K562 (cell line): ENCODE results near the gene SART3. TPM values are rescaled to one million over a fixed set of nuclear protein-coding genes. Genes with fewer than 3 reads are reported as not detected.

Experiments used
- ATAC-seq: fragments of 200-7000 bp; cut with Tn5 transposase; 3 replicates; pipeline ENCODE4 v1.9.1; 2020; ENCODE audit warnings: moderate library complexity
- BruUV-seq: library from RNA; stranded (reverse); fragments of 400-500 nt; replicated peaks from 2 replicates; lab custom pipeline; 2021; lab: Mats Ljungman, UMichigan
- CTCF ChIA-PET: fragments of 300-600 bp; formaldehyde crosslinking; extraction: SDS; loops from one replicate; lab custom pipeline; 2021; ENCODE audit warnings: low intra/inter-chr PET ratio; lab: Yijun Ruan, JAX
- POLR2A ChIA-PET: fragments of 300-600, 350-650 bp; sonication (Branson Sonifier 250); formaldehyde crosslinking; extraction: SDS; loops from one replicate; lab custom pipeline; 2021; ENCODE audit warnings: antibody characterized with exemption, inconsistent platforms; lab: Yijun Ruan, JAX
- DNase-seq, 4 experiments: peaks; one replicate each; pipeline versions ENCODE4 v3.0.0 to v3.0.0-alpha.2; 2011 to 2018; ENCODE audit warnings: low spot score in 3 of 4, mixed read lengths in 3 of 4; ENCODE audit errors: extremely low read depth in 1 of 4
- FAIRE-seq: peaks from 2 replicates; lab custom pipeline; 2011; peaks lifted over from hg19 to GRCh38; lab: Jason Lieb, UNC
- H2AFZ ChIP-seq: 2 replicates; pipeline ENCODE4 v1.6.0; 2011; ENCODE audit warnings: low read depth, low read length, control low read depth, inconsistent platforms
- H3K27ac ChIP-seq: fragments of 200-600 bp; 3 replicates; pipeline ENCODE4 v1.8.0; 2011; ENCODE audit warnings: low read depth, mild to moderate bottlenecking, control low read depth, inconsistent platforms, low read length, moderate library complexity, mixed read lengths; ENCODE audit errors: extremely low read depth
- H3K27me3 ChIP-seq, 2 experiments: fragments of 300-600 bp in 1 of 2; 2 replicates in 1 of 2; 3 replicates in 1 of 2; pipeline versions ENCODE4 v1.6.0 to v1.8.0; 2011; ENCODE audit warnings: inconsistent platforms in 2 of 2, low read length in 2 of 2, mild to moderate bottlenecking in 1 of 2, mixed read lengths in 1 of 2, moderate library complexity in 1 of 2; ENCODE audit not compliant: control insufficient read depth in 2 of 2, insufficient read depth in 2 of 2
- H3K36me3 ChIP-seq: fragments of 300-600 bp; 3 replicates; pipeline ENCODE4 v1.8.0; 2011; ENCODE audit warnings: mild to moderate bottlenecking, low read length, inconsistent platforms; ENCODE audit not compliant: control insufficient read depth, insufficient read depth
- H3K4me1 ChIP-seq, 2 experiments: fragments of 200-600 bp in 1 of 2; replicated peaks in 1 of 2; 2 replicates in 1 of 2; 3 replicates in 1 of 2; pipeline versions ENCODE4 v1.5.1 to v1.8.0; 2011; ENCODE audit warnings: inconsistent platforms in 2 of 2, low read length in 2 of 2, mild to moderate bottlenecking in 1 of 2, mixed read lengths in 1 of 2, moderate library complexity in 1 of 2; ENCODE audit not compliant: control insufficient read depth in 2 of 2, insufficient read depth in 2 of 2
- H3K4me2 ChIP-seq: 2 replicates; pipeline ENCODE4 v1.6.1; 2011; ENCODE audit warnings: low read length, control low read depth, inconsistent platforms, mixed read lengths; ENCODE audit not compliant: insufficient read depth
- H3K4me3 ChIP-seq: fragments of 200-600 bp; sonication (generic), shearing (Covaris generic); 2 replicates; pipeline ENCODE4 v1.5.1; 2016; ENCODE audit warnings: control low read depth, inconsistent platforms
- H3K79me2 ChIP-seq: fragments of 200-600 bp; 3 replicates; pipeline ENCODE4 v1.8.0; 2011; ENCODE audit warnings: low read length, inconsistent platforms; ENCODE audit not compliant: control insufficient read depth, insufficient read depth
- H3K9ac ChIP-seq, 2 experiments: 2 replicates each; pipeline versions ENCODE4 v1.6.0 to v1.6.1; 2011; ENCODE audit warnings: low read depth in 2 of 2, low read length in 2 of 2, control low read depth in 1 of 2, inconsistent platforms in 1 of 2, mild to moderate bottlenecking in 1 of 2, mixed read lengths in 1 of 2; ENCODE audit not compliant: insufficient read depth in 1 of 2
- H3K9me1 ChIP-seq: one replicate; pipeline ENCODE4 v1.6.0; 2011; ENCODE audit warnings: inconsistent platforms, mild to moderate bottlenecking, low read length, moderate library complexity; ENCODE audit not compliant: control insufficient read depth, insufficient read depth
- H3K9me3 ChIP-seq: replicated peaks from 2 replicates; pipeline ENCODE4 v1.5.1; 2011; ENCODE audit warnings: low read depth, low read length, inconsistent platforms; ENCODE audit not compliant: control insufficient read depth, insufficient read depth
- H4K20me1 ChIP-seq: replicated peaks from 2 replicates; pipeline ENCODE4 v1.6.1; 2011; ENCODE audit warnings: low read length, inconsistent platforms, mixed read lengths; ENCODE audit not compliant: control insufficient read depth, insufficient read depth
- CBX5 ChIP-seq: IDR thresholded peaks from 2 replicates; pipeline ENCODE4 v1.6.1; 2014; ENCODE audit warnings: low read depth, borderline replicate concordance
- ZNF740 ChIP-seq, 3 experiments: fragments of 200-800 bp in 1 of 3; sonication (Bioruptor generic) in 1 of 3; sonication (generic) in 1 of 3; formaldehyde crosslinking in 1 of 3; IDR thresholded peaks; 2 replicates each; pipeline versions ENCODE4 v1.6.1 to v1.8.0; 2016 to 2022; ENCODE audit warnings: mild to moderate bottlenecking in 2 of 3, missing compliant biosample characterization in 2 of 3, missing genetic modification characterization in 2 of 3, missing genetic modification reagents in 1 of 3
- WGBS: fragments of 100-300 bp; shearing (Covaris generic); methylation state at CpG from one replicate; pipeline ENCODE4 v1.1.6; 2016; ENCODE audit warnings: low coverage, mixed read lengths; ENCODE audit not compliant: insufficient coverage; ENCODE audit errors: missing lambda C conversion rate; 5-methylcytosine and 5-hydroxymethylcytosine counted together
- in situ Hi-C: fragments of 300-500 bp; cut with MboI; formaldehyde crosslinking; loops from 4 replicates; pipeline ENCODE4 v1.15.0; 2018; ENCODE audit warnings: inconsistent platforms, mixed read lengths
- intact Hi-C: fragments of 100-400 bp; cut with micrococcal nuclease; formaldehyde crosslinking; loops from 2 replicates; pipeline ENCODE4 v1.14.2; 2022
- polyA plus RNA-seq, 8 experiments: library from polyadenylated mRNA; depleted of rRNA in 4 of 8; stranded (reverse) in 5 of 8; unstranded in 3 of 8; fragments of >200 nt; fragmentation: Nextera tagmentation in 2 of 8; fragmentation: Illumina TruSeq in 1 of 8; extraction: Ambion mirVana in 2 of 8; extraction: Trizol in 1 of 8; gene quantifications; 2 replicates each; pipeline versions ENCODE4 v1.2.1 to v1.2.3, GENCODE V29; 2011 to 2014; ENCODE audit warnings: inconsistent platforms in 1 of 8, missing spikeins in 1 of 8
- total RNA-seq, 7 experiments: library from RNA; depleted of rRNA in 6 of 7; stranded (reverse); fragments of >200 nt in 6 of 7; fragmentation: Illumina TruSeq in 2 of 7; extraction: Trizol in 2 of 7; gene quantifications; 2 replicates each; pipeline versions ENCODE4 v1.2.1 to v1.2.3, GENCODE V29; 2011 to 2021; ENCODE audit warnings: low replicate concordance in 1 of 7

Gene SART3
- total and polyA plus RNA-seq, 9 of the 15 experiments (the other 6 are each of a cell fraction or from before 2014, with no cell fraction given): 8.9 to 167 (median 56.7) TPM

- no peak for FAIRE-seq
- intact Hi-C loops (no loop called here), in situ Hi-C loops (no loop called here)
- no peak for DNase-seq
- no peak for ATAC-seq
- Histone ChIP-seq H3K9me3 (peaks cover 4% of the 10 kb centered on the region; the same call in 1 of the 2 replicates), H3K27ac (no peak overlapping the region), H3K36me3 (no peaks in the 10 kb centered on the region), H3K9me1 (no peaks in the 10 kb centered on the region), H3K4me3 (no peak overlapping the region), H3K27me3 (0 out of 5 replicates have a peak, but pooled peaks cover 0 to 2% of the 10 kb centered on the region in 2 experiments), H3K4me1 (peaks cover 0 to 30% of the 10 kb centered on the region in 2 experiments; a peak in 4 of 5 replicates), H4K20me1 (no peaks in the 10 kb centered on the region), H3K4me2 (no peak overlapping the region), H3K79me2 (no peaks in the 10 kb centered on the region), H3K9ac (no peak overlapping the region), H2AFZ (no peak overlapping the region)
- 0% methylated on average over 2 of the region's 2 CpGs for WGBS
- BruUV-seq: no TSS peak
- TF ChIP-seq CBX5: no peak
- TF ChIP-seq ZNF740 (CRISPR knock-in tag; IDR thresholded peaks at IDR 0.05): no peak
- TF ChIP-seq ZNF740 (tag; IDR thresholded peaks at IDR 0.05): 0 out of 4 replicates have a peak, but pooled peaks of 1 of the 2 experiments have one; percentile 11
- POLR2A ChIA-PET: no interaction called here
- CTCF ChIA-PET: no interaction called here
Observed at GRCh38 chr12:108475396-108475795, 85.6 kb downstream of the SART3 start.
